Measurements from ENCODE around the gene ITGAE. TPM values are rescaled to one million over a fixed set of nuclear protein-coding genes. Genes with fewer than 3 reads are reported as not detected.

ITGAE gene
- total RNA-seq, 4 donors from 2014 or later: 19.8 to 48.3 (median 30.8) TPM

GRCh38 chr17:3814361-3814760 is 13.4 kb upstream of the ITGAE start:
- no peak for TF ChIP-seq CTCF (IDR thresholded peaks at IDR 0.05; ENCODE audit: low read depth)

GRCh38 chr17:3813171-3813570 is 12.2 kb upstream of the ITGAE start:
- no peak for TF ChIP-seq CTCF (IDR thresholded peaks at IDR 0.05; ENCODE audit: low read depth)

GRCh38 chr17:3812771-3813170 is 11.8 kb upstream of the ITGAE start:
- TF ChIP-seq CTCF (IDR thresholded peaks at IDR 0.05; ENCODE audit: low read depth): no peak

- no peak for TF ChIP-seq CTCF (IDR thresholded peaks at IDR 0.05; ENCODE audit: low read depth)
Observed at GRCh38 chr17:3812284-3812683, 11.3 kb upstream of the ITGAE start.

- TF ChIP-seq CTCF (IDR thresholded peaks at IDR 0.05; ENCODE audit: low read depth): no peak
Observed at GRCh38 chr17:3810019-3810418, 9.0 kb upstream of the ITGAE start.

GRCh38 chr17:3809135-3809534 is 8.1 kb upstream of the ITGAE start:
- TF ChIP-seq CTCF (IDR thresholded peaks at IDR 0.05; ENCODE audit: low read depth): no peak

- no peak for TF ChIP-seq CTCF (IDR thresholded peaks at IDR 0.05; ENCODE audit: low read depth)
Observed at GRCh38 chr17:3808701-3809100, 7.7 kb upstream of the ITGAE start.

Data from subcutaneous adipose tissue (tissue), 4 donors.